Omental fat pad (tissue), 4 donors: Measurements from ENCODE around the gene KLHL29. TPM values are rescaled to one million over a fixed set of nuclear protein-coding genes. Genes with fewer than 3 reads are reported as not detected.

Experiments
- ATAC-seq: fragments of 150-250 bp; one replicate; pipeline ENCODE4 v1.9.1; 2016; ENCODE audit warnings: mild to moderate bottlenecking, moderate library complexity; ENCODE audit not compliant: low FRiP score
- DNase-seq: peaks from one replicate; pipeline ENCODE4 v3.0.0-alpha.2; 2019; ENCODE audit warnings: low spot score
- CTCF ChIP-seq, 3 donors: fragments of 450-650 bp; IDR thresholded peaks; one replicate each; pipeline ENCODE4 v1.5.1; 2016 to 2017; ENCODE audit warnings: antibody characterized with exemption in 3 of 3, mild to moderate bottlenecking in 3 of 3, moderate library complexity in 2 of 3
- total RNA-seq, 4 donors: library from RNA; depleted of rRNA; stranded (reverse); fragments of >200 nt; gene quantifications; one replicate each; pipeline ENCODE4 v1.1.0, GENCODE V29; 2016

KLHL29 gene
- total RNA-seq, 4 donors from 2014 or later, result 4.0 to 19.5 (median 12.7) TPM

- ATAC-seq (no peak), DNase-seq (no peak)
- TF ChIP-seq CTCF (IDR thresholded peaks at IDR 0.05), result no peak
Observed at GRCh38 chr2:23703583-23704385, 318.8 kb downstream of the KLHL29 start.

GRCh38 chr2:23705771-23706612 is 321.0 kb downstream of the KLHL29 start:
- DNase-seq, result no peak
- no peak for ATAC-seq
- no peak for TF ChIP-seq CTCF (IDR thresholded peaks at IDR 0.05)

GRCh38 chr2:23706613-23707078 is 321.7 kb downstream of the KLHL29 start:
- DNase-seq, result no peak
- no peak for TF ChIP-seq CTCF (IDR thresholded peaks at IDR 0.05)
- ATAC-seq, result no peak

- no peak for TF ChIP-seq CTCF (IDR thresholded peaks at IDR 0.05)
- DNase-seq (no peak), ATAC-seq (no peak)
Observed at GRCh38 chr2:23707096-23707495, 322.1 kb downstream of the KLHL29 start.

- no peak for DNase-seq
- TF ChIP-seq CTCF (IDR thresholded peaks at IDR 0.05), result no peak
- no peak for ATAC-seq
Observed at GRCh38 chr2:23708771-23709170, 323.8 kb downstream of the KLHL29 start.

- ATAC-seq (no peak), DNase-seq (no peak)
- no peak for TF ChIP-seq CTCF (IDR thresholded peaks at IDR 0.05)
Observed at GRCh38 chr2:23709311-23709710, 324.3 kb downstream of the KLHL29 start.
